ENCODE results near the gene ING5.

GRCh38 chr2:241657786-241658254 is 44.0 kb upstream of the ING5 start:
- TF ChIP-seq CTCF (IDR thresholded peaks at IDR 0.05; ENCODE audit: insufficient read depth, low read length), result no peak
- no peak for TF ChIP-seq SPI1 (IDR thresholded peaks at IDR 0.05; ENCODE audit: borderline replicate concordance, low read depth)

All from HL-60 (cell line).